Brain pericyte (primary cell): ENCODE measurements around the gene SLC35B2.
"Not testable (repeated sequence)": the region's sequence is repeated elsewhere in the genome, so short reads cannot be mapped to it uniquely, and the experiment has no call there.

Experiments
- DNase-seq: peaks from one replicate; pipeline ENCODE4 v3.0.0-alpha.2; 2012; ENCODE audit warnings: low read depth, low spot score

SLC35B2 gene

GRCh38 chr6:44235891-44236516, 21.3 kb downstream of the SLC35B2 start:
- no peak for DNase-seq

DNA sequence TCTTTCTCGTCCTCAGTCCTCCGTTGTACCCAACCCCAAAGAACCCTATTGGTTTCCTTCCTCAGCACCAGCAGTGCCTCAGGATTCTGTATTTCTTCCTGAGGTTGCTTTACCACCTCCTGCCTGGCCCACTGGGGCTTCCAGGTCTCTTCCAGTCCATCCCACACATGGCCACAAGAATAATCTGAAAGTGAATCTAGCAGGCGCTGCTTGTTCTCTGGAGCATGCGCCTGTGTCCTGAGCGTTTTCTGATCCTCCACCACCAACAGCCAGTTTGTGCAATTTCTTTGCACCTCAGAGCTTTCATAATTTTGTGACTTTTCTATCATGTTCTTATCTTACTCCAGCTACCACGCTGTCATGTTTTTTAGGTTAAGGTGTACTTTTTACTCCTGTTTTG, 22.1 kb downstream of the SLC35B2 start:
- DNase-seq: no peak

DNA sequence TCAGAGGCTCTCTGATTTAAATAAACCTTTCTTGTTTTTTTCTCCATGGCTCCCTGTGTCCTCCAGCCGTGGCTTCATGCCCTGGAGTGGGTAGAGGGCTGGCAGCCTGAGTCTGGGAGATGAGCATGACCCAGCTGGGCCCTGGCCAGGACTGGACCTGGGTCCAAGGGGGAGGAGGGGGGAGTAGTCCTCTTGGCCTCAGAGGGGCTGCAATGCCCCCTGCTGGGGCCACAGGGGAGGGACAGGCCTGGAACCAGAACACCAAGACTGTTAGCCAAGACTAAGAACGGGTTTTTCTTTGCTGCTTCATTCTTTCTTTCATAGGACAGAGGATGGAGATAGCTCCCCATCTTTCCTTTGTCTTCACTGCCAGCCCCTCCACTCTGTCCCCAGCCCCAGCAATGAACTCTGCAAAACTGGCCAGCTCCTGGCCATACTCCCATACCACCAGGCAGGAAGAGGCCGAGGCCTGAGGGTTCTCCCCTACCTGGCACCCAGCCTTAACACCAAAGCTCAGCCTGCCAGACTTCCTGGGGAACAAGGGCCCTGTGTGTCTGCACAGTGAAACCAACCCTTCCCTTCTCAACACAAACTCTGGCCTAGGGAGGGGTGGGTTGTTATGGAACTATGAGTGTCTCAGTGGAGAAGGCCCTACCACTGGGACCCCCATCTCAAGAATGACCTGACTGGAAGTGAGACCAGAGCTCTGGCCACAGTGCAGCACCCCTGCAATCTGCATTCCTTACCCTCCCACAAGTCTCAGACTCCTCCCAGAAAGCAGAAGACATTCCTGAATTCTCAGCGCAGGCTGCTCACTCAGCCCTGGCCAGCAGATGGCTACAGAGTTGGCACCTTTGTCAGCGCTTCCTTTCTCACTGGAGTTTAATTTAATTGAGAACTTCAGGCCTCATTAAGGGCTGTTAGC, 23.0 kb downstream of the SLC35B2 start:
- DNase-seq: no peak

- no peak for DNase-seq
Measured at GRCh38 chr6:44233567-44234100, 23.7 kb downstream of the SLC35B2 start.

GRCh38 chr6:44232676-44233566, 24.4 kb downstream of the SLC35B2 start:
- no peak for DNase-seq

DNA sequence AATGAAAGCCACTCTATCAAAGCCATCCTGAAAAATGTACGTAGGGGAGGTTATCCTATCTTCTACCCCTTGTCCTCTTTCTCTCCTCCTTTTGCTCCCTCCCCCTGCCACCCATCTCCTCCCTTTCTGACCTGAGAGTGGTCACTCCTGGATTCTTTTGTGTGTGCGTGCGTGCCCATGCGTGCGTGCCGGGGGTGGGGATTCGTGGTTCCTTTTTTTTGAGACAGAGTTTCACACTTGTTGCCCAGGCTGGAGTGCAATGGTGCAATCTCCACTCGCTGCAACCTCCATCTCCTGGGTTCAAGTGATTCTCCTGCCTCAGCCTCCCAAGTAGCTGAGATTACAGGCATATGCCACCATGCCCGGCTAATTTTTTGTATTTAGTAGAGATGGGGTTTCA, 25.9 kb downstream of the SLC35B2 start:
- DNase-seq: not testable (repeated sequence)

DNA sequence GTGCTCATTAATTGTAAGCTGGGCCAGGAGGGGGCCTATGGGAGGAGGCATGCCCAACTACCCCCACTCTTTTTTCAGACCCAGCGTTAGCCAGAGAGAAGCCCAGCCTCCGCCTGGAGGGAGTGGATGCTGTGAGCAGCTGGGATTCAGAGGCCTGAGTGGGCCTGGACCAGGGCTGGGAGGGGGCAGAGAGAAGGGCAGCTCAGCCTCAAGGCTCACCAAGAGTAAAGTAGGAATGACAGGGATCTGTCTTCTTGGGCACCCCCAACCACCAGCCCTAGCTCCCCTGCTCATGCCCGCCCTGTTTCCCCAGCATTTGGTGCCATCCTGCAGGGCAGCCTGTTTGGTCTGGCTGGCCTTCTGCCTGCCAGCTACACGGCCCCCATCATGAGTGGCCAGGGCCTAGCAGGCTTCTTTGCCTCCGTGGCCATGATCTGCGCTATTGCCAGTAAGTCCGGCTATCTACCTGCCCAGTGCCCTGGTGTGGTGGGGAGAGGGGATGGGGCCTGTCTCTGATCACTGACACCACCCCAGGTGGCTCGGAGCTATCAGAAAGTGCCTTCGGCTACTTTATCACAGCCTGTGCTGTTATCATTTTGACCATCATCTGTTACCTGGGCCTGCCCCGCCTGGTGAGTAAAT, 27.2 kb downstream of the SLC35B2 start:
- no peak for DNase-seq

DNA sequence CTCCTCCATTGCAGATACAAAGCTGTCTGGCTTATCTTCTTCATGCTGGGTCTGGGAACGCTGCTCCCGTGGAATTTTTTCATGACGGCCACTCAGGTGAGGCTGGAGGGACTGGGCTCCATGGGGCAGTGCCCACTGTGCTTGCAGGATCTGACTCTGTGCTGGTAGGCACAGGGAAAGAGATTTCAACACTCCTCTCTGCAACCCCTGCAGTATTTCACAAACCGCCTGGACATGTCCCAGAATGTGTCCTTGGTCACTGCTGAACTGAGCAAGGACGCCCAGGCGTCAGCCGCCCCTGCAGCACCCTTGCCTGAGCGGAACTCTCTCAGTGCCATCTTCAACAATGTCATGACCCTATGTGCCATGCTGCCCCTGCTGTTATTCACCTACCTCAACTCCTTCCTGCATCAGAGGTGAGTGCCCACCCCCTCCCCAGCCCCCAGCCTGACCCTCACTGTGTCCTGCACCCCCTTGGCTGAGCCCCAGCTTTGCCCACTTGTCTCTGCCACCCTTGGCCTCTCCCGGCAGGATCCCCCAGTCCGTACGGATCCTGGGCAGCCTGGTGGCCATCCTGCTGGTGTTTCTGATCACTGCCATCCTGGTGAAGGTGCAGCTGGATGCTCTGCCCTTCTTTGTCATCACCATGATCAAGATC, 27.8 kb downstream of the SLC35B2 start:
- no peak for DNase-seq

DNA sequence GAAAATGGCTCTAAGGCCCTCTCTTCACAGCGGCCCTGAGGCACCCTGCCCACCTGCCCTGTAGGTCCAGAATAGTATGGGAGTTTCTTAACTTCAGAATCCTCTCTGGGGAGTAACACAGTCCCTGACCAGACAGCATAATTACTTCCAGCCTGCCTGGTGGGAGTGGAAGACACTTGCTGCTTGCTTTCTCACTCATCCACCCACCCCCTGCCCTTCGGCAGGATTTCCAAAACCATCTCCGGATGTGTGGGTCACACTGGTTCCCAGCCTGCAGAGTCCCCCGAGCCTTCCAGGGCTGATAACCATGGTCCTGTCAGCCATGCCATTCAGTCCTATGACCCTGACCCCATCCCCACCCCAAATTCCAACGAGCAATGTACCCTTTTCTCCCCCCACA, 28.5 kb downstream of the SLC35B2 start:
- DNase-seq: no peak

GRCh38 chr6:44228433-44228832, 28.9 kb downstream of the SLC35B2 start:
- no peak for DNase-seq

DNA sequence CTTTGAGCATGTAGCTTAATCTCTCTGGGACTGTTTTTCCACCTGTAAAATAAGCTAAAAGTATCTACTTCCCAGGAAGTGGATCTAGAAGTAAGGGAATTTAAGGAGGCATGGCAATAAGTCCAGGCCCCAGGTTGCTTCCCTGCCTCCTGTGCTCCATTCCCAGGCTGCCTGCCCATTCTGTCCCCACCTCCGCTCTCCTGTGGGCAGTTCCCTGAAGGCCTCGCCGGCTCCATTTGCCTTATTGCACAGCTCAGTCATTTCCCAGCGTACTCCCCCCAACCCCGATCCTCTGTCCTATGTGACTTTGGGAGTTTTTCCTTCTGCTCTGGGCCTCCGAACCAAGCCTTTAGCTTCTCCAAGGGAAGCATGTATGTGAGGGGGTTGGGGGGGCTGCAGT, 29.3 kb downstream of the SLC35B2 start:
- no peak for DNase-seq

DNA sequence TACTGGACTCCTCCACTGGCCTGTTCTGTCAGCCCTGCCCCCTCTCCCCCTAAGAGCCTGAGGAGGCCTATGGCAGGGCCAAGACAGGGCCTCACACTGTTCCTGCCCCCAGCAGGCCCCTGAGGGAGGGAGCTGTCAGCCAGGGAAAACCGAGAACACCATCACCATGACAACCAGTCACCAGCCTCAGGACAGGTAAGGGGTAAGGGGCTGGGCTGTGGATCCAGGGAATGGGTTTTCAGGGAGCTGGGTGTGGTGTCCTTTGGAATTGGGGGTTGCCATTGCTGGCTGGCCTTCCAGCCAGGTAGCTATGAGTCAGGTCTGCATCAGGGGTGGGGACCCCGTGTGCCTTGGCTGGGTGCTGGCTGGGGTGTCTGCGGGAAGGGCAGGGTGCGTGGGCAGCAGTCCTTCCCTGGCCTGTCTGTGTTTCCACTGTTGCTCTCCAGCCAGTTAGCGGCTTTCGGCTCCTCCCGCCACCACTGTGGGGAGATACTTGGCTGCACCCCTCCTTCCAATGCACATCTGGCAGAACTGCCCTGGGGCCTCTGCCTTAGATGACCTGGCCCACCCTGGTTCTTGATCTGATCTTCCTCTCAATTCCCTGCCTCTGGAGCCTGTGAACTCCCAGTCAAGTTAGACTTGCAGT, 30.1 kb downstream of the SLC35B2 start:
- no peak for DNase-seq

- no peak for DNase-seq
Measured at GRCh38 chr6:44226368-44227147, 30.8 kb downstream of the SLC35B2 start.

DNA sequence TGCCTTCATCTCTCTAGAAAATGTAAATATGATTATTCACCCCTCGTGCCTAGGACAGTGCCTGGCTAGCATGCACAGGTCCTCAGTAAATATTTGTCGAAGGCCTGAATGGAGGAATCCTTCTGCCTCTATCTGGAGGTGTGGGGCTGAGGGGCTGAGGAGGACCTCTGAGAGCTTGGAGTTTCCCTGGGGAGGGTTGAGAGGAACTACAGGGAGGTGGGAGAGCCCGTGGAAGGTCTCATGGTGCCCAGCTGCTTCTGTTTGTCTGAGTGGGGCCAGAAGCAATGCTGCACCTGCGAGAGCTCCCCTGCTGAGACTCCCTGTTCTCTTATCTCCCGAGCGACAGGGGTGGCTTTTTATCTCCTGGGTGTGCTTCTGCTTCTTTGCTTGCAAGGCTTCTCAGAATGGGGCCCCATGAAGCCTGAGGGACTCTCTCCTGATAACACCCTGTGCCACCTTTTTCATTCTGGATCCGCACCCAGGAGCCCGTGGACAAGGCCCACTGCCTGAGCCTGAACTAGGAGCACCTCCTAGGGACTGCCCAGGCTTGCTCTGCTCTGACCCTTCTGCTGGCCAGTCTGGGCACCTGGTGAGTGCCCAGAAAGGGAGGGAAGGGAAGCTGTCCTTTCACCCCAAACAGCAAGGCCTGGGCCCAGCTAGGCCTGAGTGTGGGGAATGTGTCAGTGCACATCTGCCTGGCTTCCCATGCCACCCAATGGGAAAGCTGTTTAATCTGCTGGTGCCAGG, 31.6 kb downstream of the SLC35B2 start:
- no peak for DNase-seq

DNA sequence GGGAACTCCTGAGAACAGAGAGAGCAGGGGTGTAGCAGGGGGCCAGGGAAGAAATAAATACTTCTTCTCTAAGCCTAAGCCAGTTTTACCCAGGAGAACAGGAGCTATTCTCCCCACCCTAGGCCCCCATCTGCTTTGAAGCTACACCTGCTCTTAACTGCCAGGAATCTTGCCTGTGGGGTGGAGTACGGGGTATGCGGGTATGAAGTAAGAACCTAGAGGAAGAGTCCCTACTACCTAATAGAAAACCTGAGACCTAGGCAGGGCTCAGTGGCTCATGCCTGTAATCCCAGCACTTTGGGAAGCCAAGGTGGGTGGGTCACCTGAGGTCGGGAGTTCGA, 32.4 kb downstream of the SLC35B2 start:
- DNase-seq: no peak

DNA sequence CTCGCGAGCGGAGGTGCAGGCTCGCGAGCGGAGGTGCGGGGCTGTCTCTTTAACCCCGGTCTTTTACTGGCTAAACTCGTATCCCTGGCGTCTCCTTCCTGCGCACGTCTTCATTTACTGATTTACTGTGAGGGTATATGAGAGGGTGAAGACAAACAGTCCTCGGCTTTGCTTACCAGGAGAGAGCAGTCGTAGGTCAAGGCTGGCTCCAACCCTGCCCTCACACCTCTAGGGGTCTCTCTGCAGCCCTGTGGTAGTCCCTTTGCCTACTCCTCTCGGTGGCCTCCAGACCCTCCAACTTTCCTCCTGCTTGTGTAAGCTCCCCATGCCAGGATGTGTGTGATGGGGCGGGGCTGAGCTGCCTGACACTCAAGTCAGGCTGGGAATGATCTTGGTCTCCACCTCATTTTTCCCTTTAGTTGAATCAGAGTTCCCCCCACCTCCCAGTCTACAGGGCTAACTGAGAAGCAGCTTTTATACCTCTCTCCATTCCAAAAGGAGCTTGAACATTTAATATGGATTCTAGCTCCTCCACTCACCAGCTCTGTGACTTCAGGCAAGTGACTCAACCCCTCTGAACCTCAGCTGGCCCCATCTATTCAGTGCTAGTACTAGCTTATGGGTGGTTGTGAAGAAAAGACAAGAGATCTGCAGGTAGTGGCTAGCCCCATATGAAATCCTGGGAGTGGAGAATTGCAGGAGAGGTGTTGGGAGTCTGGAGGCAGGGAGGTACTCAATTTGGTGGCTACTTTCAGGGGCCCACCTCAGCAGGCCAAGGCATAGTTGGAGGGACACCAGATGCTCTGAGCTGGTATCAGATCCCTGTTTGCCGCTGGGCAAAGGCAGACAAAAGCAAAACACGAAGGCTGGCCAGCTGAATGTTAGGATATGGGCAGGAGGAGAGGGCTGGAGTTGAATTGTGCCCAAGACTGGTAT, 33.0 kb downstream of the SLC35B2 start:
- no peak for DNase-seq

DNA sequence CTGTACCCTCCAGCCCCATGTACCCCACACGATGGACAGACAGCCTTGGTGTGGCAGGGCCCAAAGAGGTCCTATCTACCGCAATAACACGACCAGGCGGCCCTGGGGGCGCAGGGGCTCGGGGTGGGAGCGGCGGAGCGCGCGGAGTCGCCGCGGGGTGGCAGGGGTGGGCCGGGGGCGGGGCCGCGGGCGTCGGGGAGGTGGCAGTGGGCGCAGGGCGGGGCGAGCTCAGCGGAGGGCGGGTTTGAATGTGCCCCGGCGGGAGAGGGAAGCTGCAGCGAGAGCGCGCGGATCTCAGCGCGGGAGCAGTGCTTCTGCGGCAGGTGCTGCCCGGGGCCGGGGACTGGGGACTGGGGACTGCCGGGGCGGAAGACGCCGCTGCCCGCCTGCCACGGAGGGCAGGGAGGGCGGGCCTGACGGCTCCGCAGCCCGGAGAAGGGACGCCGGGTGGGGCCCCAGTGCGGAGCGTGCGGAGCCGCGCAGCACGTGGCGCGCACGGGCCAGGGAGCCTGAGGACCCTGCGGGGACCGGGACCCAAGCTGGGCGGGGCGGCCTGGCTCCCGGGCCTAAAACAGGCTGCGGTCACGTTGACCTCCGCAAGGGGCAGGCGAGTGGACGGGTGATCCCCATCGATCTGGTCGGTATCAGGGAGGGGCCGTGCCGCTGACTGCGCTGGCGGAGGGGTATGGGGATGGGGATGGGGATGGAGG, 33.9 kb downstream of the SLC35B2 start, which contains the start of gene SLC29A1:
TSS of gene SLC29A1 (plus strand) at position 277 of the 710 bp plus-strand sequence. CDS start 3,719 bp downstream, outside the sequence.
- no peak for DNase-seq
